Lung (tissue), 12 donors: Measurements from ENCODE around the gene EPHB1. TPM values are rescaled to one million over a fixed set of nuclear protein-coding genes. Genes with fewer than 3 reads are reported as not detected.

Experiments used
- ATAC-seq: fragments of 200-7000 bp; cut with Tn5 transposase; one replicate; pipeline ENCODE4 v1.9.1; 2020; ENCODE audit warnings: moderate number of reproducible peaks; ENCODE audit not compliant: insufficient read depth, low FRiP score
- DNase-seq, 3 donors: peaks; one replicate each; pipeline ENCODE4 v3.0.0-alpha.2; 2013 to 2017
- H3K27ac ChIP-seq, 2 donors: one replicate each; pipeline ENCODE4 v1.5.1; 2013; ENCODE audit warnings: mild to moderate bottlenecking in 2 of 2, moderate library complexity in 2 of 2, control low read depth in 1 of 2, inconsistent platforms in 1 of 2, low read depth in 1 of 2, low read length in 1 of 2
- H3K27me3 ChIP-seq, 3 donors: one replicate each; pipeline ENCODE4 v1.5.1; 2013; ENCODE audit warnings: low read length in 2 of 3; ENCODE audit not compliant: control insufficient read depth in 3 of 3, insufficient read depth in 3 of 3
- H3K36me3 ChIP-seq, 4 donors: one replicate each; pipeline ENCODE4 v1.5.1; 2013; ENCODE audit warnings: low read length in 4 of 4, mild to moderate bottlenecking in 1 of 4, moderate library complexity in 1 of 4; ENCODE audit not compliant: control insufficient read depth in 4 of 4, insufficient read depth in 4 of 4
- H3K4me1 ChIP-seq, 5 donors: one replicate each; pipeline ENCODE4 v1.5.1; 2013; ENCODE audit warnings: low read length in 5 of 5, mild to moderate bottlenecking in 2 of 5, moderate library complexity in 1 of 5; ENCODE audit not compliant: control insufficient read depth in 5 of 5, insufficient read depth in 5 of 5
- H3K4me3 ChIP-seq: one replicate; pipeline ENCODE4 v1.5.1; 2013; ENCODE audit warnings: mild to moderate bottlenecking, control low read depth, moderate library complexity
- H3K9ac ChIP-seq, 2 donors: one replicate each; pipeline ENCODE4 v1.5.1; 2013; ENCODE audit warnings: low read length in 2 of 2, control low read depth in 1 of 2; ENCODE audit not compliant: insufficient read depth in 1 of 2
- H3K9me3 ChIP-seq, 4 donors: one replicate each; pipeline ENCODE4 v1.5.1; 2013; ENCODE audit warnings: low read length in 3 of 4, mild to moderate bottlenecking in 1 of 4, moderate library complexity in 1 of 4; ENCODE audit not compliant: control insufficient read depth in 4 of 4, insufficient read depth in 3 of 4
- CTCF ChIP-seq: IDR thresholded peaks from 2 replicates; pipeline ENCODE4 v1.5.1; 2012; ENCODE audit warnings: mild to moderate bottlenecking; ENCODE audit errors: control extremely low read depth, extremely low read depth
- whole genome bisulfite sequencing, 2 donors: extraction: QIAGEN DNeasy Blood & Tissue Kit; methylation state at CpG; one replicate each; pipeline ENCODE4 v1.1.7; 2013; 5-methylcytosine and 5-hydroxymethylcytosine counted together
- polyA plus RNA-seq, 2 donors: library from polyadenylated mRNA; stranded (reverse); fragments of 200-250 nt; gene quantifications; one replicate each; pipeline ENCODE4 v1.2.1, GENCODE V29; 2013
- total RNA-seq, 2 donors: library from RNA; depleted of rRNA in 1 of 2; stranded (reverse); fragments of >200 nt in 1 of 2; gene quantifications; one replicate each; pipeline ENCODE4 v1.2.1, GENCODE V29; 2014 to 2021
- donor health status: control.
- donor health status: control.
- donor health status: Bipolar disorder and iron deficiency.
- donor health status: healthy.
- donor health status: DM: yes; HTN: yes; CAD: no.

Gene EPHB1
- total and polyA plus RNA-seq, 4 donors, result 0.30 to 6.3 (median 2.1) TPM

GRCh38 chr3:134900482-134900881 lies 105.4 kb downstream of the EPHB1 start:
- no peak for TF ChIP-seq CTCF
- no peaks in the 10 kb centered on the region for H3K27me3 ChIP-seq
- H3K4me3 ChIP-seq, result no peak overlapping the region
- WGBS, 2 donors, result 83 to 93% methylated on average over 1 of the region's 1 CpG
- no peak overlapping the region for H3K27ac ChIP-seq
- H3K9ac ChIP-seq, result no peak overlapping the region
- no peak for ATAC-seq
- H3K9me3 ChIP-seq, result peaks cover 0 to 1% (median 0%) of the 10 kb centered on the region in 4 donors
- no peaks in the 10 kb centered on the region for H3K36me3 ChIP-seq
- peaks cover 0 to 10% (median 0%) of the 10 kb centered on the region in 5 donors for H3K4me1 ChIP-seq
- DNase-seq, result no peak

- Histone ChIP-seq H3K27ac (no peak overlapping the region), H3K36me3 (no peaks in the 10 kb centered on the region), H3K9ac (no peak overlapping the region), H3K4me3 (no peak overlapping the region), H3K27me3 (no peaks in the 10 kb centered on the region), H3K4me1 (peaks cover 0 to 10% (median 0%) of the 10 kb centered on the region in 5 donors), H3K9me3 (peaks cover 0 to 1% (median 0%) of the 10 kb centered on the region in 4 donors)
- DNase-seq (no peak), ATAC-seq (no peak)
- WGBS, 2 donors, result 85 to 98% methylated on average over 2 of the region's 2 CpGs
- TF ChIP-seq CTCF, result no peak
Observed at GRCh38 chr3:134901461-134901860, 106.4 kb downstream of the EPHB1 start.

GRCh38 chr3:134903837-134904236 lies 108.8 kb downstream of the EPHB1 start:
- Histone ChIP-seq H3K27ac (no peak overlapping the region), H3K9me3 (peaks cover 0 to 1% (median 0%) of the 10 kb centered on the region in 4 donors), H3K4me3 (no peak overlapping the region), H3K4me1 (peaks cover 0 to 10% (median 0%) of the 10 kb centered on the region in 5 donors), H3K27me3 (no peaks in the 10 kb centered on the region), H3K36me3 (no peaks in the 10 kb centered on the region), H3K9ac (no peak overlapping the region)
- ATAC-seq (no peak), DNase-seq (no peak)
- no peak for TF ChIP-seq CTCF
- WGBS, 2 donors, result 81 to 93% methylated on average over 4 of the region's 4 CpGs

- ATAC-seq, result no peak
- peaks cover 0 to 10% (median 0%) of the 10 kb centered on the region in 5 donors for H3K4me1 ChIP-seq
- 41 to 59% methylated on average over 6 of the region's 6 CpGs for WGBS, 2 donors
- H3K9me3 ChIP-seq, result peaks cover 0 to 1% (median 0%) of the 10 kb centered on the region in 4 donors
- H3K9ac ChIP-seq, result no peak overlapping the region
- no peaks in the 10 kb centered on the region for H3K36me3 ChIP-seq
- H3K27me3 ChIP-seq, result no peaks in the 10 kb centered on the region
- H3K27ac ChIP-seq, result no peak overlapping the region
- peak in 1 of 3 donors; percentile 4 for DNase-seq
- no peak for TF ChIP-seq CTCF
- no peak overlapping the region for H3K4me3 ChIP-seq
Observed at GRCh38 chr3:134904241-134904771, 109.2 kb downstream of the EPHB1 start.
